ENCODE results near the gene SET.

DNA sequence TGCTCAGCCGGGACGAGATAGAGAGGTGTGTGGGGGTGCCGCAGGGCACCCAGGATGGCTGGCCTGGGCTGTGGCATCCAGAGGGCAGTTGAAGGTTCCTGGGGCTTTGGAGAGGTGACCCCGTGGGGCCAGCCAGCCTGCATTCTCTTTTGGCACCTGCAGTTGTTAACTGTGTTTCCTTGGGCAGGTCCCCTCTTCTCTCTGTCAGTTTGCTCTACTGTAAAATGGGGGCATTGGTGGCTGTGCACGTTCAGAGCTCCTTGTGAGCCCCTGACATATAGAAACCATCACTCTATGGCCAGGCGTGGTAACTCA lies 26.4 kb downstream of the SET start:
- TF ChIP-seq, protein P1, sequence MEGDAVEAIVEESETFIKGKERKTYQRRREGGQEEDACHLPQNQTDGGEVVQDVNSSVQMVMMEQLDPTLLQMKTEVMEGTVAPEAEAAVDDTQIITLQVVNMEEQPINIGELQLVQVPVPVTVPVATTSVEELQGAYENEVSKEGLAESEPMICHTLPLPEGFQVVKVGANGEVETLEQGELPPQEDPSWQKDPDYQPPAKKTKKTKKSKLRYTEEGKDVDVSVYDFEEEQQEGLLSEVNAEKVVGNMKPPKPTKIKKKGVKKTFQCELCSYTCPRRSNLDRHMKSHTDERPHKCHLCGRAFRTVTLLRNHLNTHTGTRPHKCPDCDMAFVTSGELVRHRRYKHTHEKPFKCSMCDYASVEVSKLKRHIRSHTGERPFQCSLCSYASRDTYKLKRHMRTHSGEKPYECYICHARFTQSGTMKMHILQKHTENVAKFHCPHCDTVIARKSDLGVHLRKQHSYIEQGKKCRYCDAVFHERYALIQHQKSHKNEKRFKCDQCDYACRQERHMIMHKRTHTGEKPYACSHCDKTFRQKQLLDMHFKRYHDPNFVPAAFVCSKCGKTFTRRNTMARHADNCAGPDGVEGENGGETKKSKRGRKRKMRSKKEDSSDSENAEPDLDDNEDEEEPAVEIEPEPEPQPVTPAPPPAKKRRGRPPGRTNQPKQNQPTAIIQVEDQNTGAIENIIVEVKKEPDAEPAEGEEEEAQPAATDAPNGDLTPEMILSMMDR (IDR thresholded peaks at IDR 0.05; ENCODE audit: extremely low read depth in 1 of 2, insufficient read depth in 1 of 2, low read depth in 1 of 2, low read length in 2 of 2) = no peak
- TF ChIP-seq POLR2A (IDR thresholded peaks at IDR 0.05; ENCODE audit: low read depth, low read length) = no peak
- no peak for TF ChIP-seq POLR2AphosphoS5 (IDR thresholded peaks at IDR 0.05; ENCODE audit: insufficient read depth, low read depth, low read length)
- TF ChIP-seq, protein P2, sequence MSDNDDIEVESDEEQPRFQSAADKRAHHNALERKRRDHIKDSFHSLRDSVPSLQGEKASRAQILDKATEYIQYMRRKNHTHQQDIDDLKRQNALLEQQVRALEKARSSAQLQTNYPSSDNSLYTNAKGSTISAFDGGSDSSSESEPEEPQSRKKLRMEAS (IDR thresholded peaks at IDR 0.05; ENCODE audit: insufficient read depth, insufficient read length) = no peak
- TF ChIP-seq EZH2 (IDR thresholded peaks at IDR 0.05; ENCODE audit: borderline replicate concordance, low read depth, low read length, severe bottlenecking) = no peak
